Activated B cell treated with CpG ODN at 0.5 μM for 24 hours (primary cell): ENCODE data around the gene MAP3K20. TPM values are rescaled to one million over a fixed set of nuclear protein-coding genes. Genes with fewer than 3 reads are reported as not detected.

Experiments used
- ATAC-seq: fragments of 200-7000 bp; cut with Tn5 transposase; one replicate; pipeline ENCODE4 v1.10.0; 2021; ENCODE audit warnings: low read depth, mild to moderate bottlenecking, moderate library complexity
- CTCF ChIA-PET: fragments of 350-600 bp; sonication (Branson Sonifier 250); formaldehyde crosslinking; loops from one replicate; lab custom pipeline; 2021; ENCODE audit warnings: antibody characterized with exemption; lab: Charles Lee
- POLR2A ChIA-PET: fragments of 350-600 bp; sonication (Branson Sonifier 250); formaldehyde crosslinking; loops from one replicate; lab custom pipeline; 2021; ENCODE audit warnings: antibody characterized with exemption; lab: Charles Lee
- DNase-seq: peaks from one replicate; pipeline ENCODE4 v3.0.0; 2022
- H3K27ac Mint-ChIP-seq: one replicate; pipeline ENCODE4 v1.8.0; 2020; ENCODE audit warnings: mixed read lengths
- H3K27me3 Mint-ChIP-seq: one replicate; pipeline ENCODE4 v1.8.0; 2021; ENCODE audit warnings: mixed read lengths
- H3K36me3 Mint-ChIP-seq: one replicate; pipeline ENCODE4 v1.8.0; 2021; ENCODE audit warnings: low read depth, mixed read lengths
- H3K4me1 Mint-ChIP-seq: one replicate; pipeline ENCODE4 v1.8.0; 2021; ENCODE audit warnings: mixed read lengths
- H3K4me3 Mint-ChIP-seq: one replicate; pipeline ENCODE4 v1.8.0; 2020; ENCODE audit warnings: mild to moderate bottlenecking, mixed read lengths
- H3K9me3 Mint-ChIP-seq: one replicate; pipeline ENCODE4 v1.8.0; 2020; ENCODE audit warnings: mixed read lengths
- CTCF ChIP-seq: fragments of 200-600 bp; IDR thresholded peaks from one replicate; pipeline ENCODE4 v1.8.0; 2022; ENCODE audit warnings: antibody characterized with exemption, mild to moderate bottlenecking
- intact Hi-C: fragments of 100-400 bp; cut with micrococcal nuclease; formaldehyde crosslinking; loops from one replicate; pipeline ENCODE4 v1.15.1; 2024
- total RNA-seq: library from RNA; stranded (reverse); gene quantifications from 2 replicates; pipeline ENCODE4 v1.2.3, GENCODE V29; 2022

MAP3K20 gene
- total RNA-seq, 1 donor from 2014 or later, result 8.7 TPM

DNA sequence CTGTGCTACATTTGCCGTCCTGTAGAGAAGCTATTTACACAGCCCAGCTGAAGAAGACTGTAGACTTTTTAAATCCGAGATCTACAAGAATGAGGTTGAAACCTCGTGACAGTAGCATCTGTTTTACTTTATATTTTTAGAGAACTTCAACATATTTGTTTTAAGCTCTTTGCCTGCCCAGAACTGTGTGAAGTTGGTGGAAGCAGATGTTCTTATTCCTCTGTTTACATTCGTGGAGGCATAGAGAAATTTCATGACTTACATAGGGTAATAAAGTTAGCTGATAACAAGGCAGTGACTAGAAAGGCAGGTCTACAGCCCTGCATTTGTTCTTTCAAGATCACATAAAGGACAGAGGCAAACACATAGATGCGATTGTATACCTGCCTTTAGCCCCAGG lies 47.0 kb upstream of the MAP3K20 start:
- ATAC-seq, result no peak
- ChIA-PET CTCF (interaction anchor here (0.8 to 9.8 kb wide), 9 partner anchors 11 to 1314 kb away, joined by 3 to 188 read pairs (median 5); no protein-coding TSS in a partner anchor), POLR2A (no interaction called here)
- no peak for TF ChIP-seq CTCF
- H3K36me3 Mint-ChIP-seq, result no peaks in the 10 kb centered on the region
- DNase-seq, result no peak
- H3K27ac Mint-ChIP-seq, result no peak overlapping the region
- peaks cover 8% of the 10 kb centered on the region for H3K27me3 Mint-ChIP-seq
- H3K9me3 Mint-ChIP-seq, result no peaks in the 10 kb centered on the region
- no peak overlapping the region for H3K4me3 Mint-ChIP-seq
- intact Hi-C loops, result no loop called here
- peaks cover 4% of the 10 kb centered on the region for H3K4me1 Mint-ChIP-seq

GRCh38 chr2:173030561-173031490 lies 44.8 kb upstream of the MAP3K20 start:
- ChIA-PET POLR2A (no interaction called here), CTCF (interaction anchor here (1.2 to 9.8 kb wide), 2 partner anchors 12 to 178 kb away, joined by 4 to 188 read pairs; no protein-coding TSS in a partner anchor)
- Mint-ChIP-seq H3K36me3 (no peaks in the 10 kb centered on the region), H3K4me1 (peaks cover 4% of the 10 kb centered on the region), H3K27me3 (peaks cover 6% of the 10 kb centered on the region), H3K27ac (no peak overlapping the region), H3K4me3 (no peak overlapping the region), H3K9me3 (no peaks in the 10 kb centered on the region)
- ATAC-seq (no peak), DNase-seq (no peak)
- intact Hi-C loops, result no loop called here
- TF ChIP-seq CTCF, result no peak

GRCh38 chr2:173032032-173032431 lies 43.6 kb upstream of the MAP3K20 start:
- POLR2A ChIA-PET, result no interaction called here
- intact Hi-C loops, result no loop called here

GRCh38 chr2:173033084-173033483 lies 42.6 kb upstream of the MAP3K20 start:
- Mint-ChIP-seq H3K9me3 (no peaks in the 10 kb centered on the region), H3K27ac (no peak overlapping the region), H3K36me3 (no peaks in the 10 kb centered on the region), H3K4me3 (no peak overlapping the region), H3K27me3 (peaks cover 6% of the 10 kb centered on the region), H3K4me1 (no peaks in the 10 kb centered on the region)
- DNase-seq (no peak), ATAC-seq (no peak)
- intact Hi-C loops, result no loop called here
- no peak for TF ChIP-seq CTCF
- POLR2A ChIA-PET, result no interaction called here
- CTCF ChIA-PET, result no interaction called here

More at GRCh38 chr2:173032032-173032431, 43.6 kb upstream of the MAP3K20 start:
- Mint-ChIP-seq H3K4me3 (no peak overlapping the region), H3K4me1 (peaks cover 4% of the 10 kb centered on the region), H3K27ac (no peak overlapping the region), H3K9me3 (no peaks in the 10 kb centered on the region), H3K27me3 (peaks cover 6% of the 10 kb centered on the region), H3K36me3 (no peaks in the 10 kb centered on the region)
- CTCF ChIA-PET, result interaction anchor here (1.2 to 9.8 kb wide), 2 partner anchors 13 to 177 kb away, joined by 4 to 188 read pairs; no protein-coding TSS in a partner anchor
- TF ChIP-seq CTCF, result no peak
- no peak for DNase-seq
- ATAC-seq, result no peak

GRCh38 chr2:173034143-173034542 lies 41.5 kb upstream of the MAP3K20 start:
- no peak for TF ChIP-seq CTCF
- peaks cover 6% of the 10 kb centered on the region for H3K27me3 Mint-ChIP-seq

More at GRCh38 chr2:173034143-173034542, 41.5 kb upstream of the MAP3K20 start:
- DNase-seq (no peak), ATAC-seq (no peak)
- Mint-ChIP-seq H3K4me3 (no peak overlapping the region), H3K9me3 (no peaks in the 10 kb centered on the region), H3K36me3 (no peaks in the 10 kb centered on the region), H3K27ac (no peak overlapping the region), H3K4me1 (no peaks in the 10 kb centered on the region)
- intact Hi-C loops, result no loop called here
- ChIA-PET POLR2A (no interaction called here), CTCF (no interaction called here)
